ACC112 (cell line): ENCODE data around the gene PEX3.
"Not testable (repeated sequence)": the region's sequence is repeated elsewhere in the genome, so short reads cannot be mapped to it uniquely, and the experiment has no call there.

Experiments
- H2AFZ ChIP-seq: fragments of 200-600 bp; sonication (generic); one replicate; pipeline ENCODE4 v1.6.0; 2017; ENCODE audit warnings: antibody characterized with exemption, low read length; ENCODE audit not compliant: unreplicated experiment
- H3K27ac ChIP-seq: fragments of 200-600 bp; sonication (generic); 2 replicates; pipeline ENCODE4 v1.5.1; 2014; ENCODE audit warnings: low read depth, mild to moderate bottlenecking, antibody characterized with exemption, low read length, moderate library complexity
- H3K27me3 ChIP-seq: fragments of 200-600 bp; sonication (generic); 2 replicates; pipeline ENCODE4 v1.6.1; 2014; ENCODE audit warnings: mild to moderate bottlenecking, antibody characterized with exemption, low read length, moderate library complexity, mixed read lengths; ENCODE audit not compliant: insufficient read depth
- H3K36me3 ChIP-seq: fragments of 200-600 bp; sonication (generic); 2 replicates; pipeline ENCODE4 v1.6.1; 2016; ENCODE audit warnings: mild to moderate bottlenecking, antibody characterized with exemption, low read length, moderate library complexity, mixed read lengths; ENCODE audit not compliant: insufficient read depth
- H3K4me1 ChIP-seq: fragments of 200-600 bp; sonication (generic); one replicate; pipeline ENCODE4 v1.6.1; 2016; ENCODE audit warnings: low read length, mixed read lengths; ENCODE audit not compliant: insufficient read depth, unreplicated experiment, control insufficient read depth
- H3K4me3 ChIP-seq: fragments of 200-600 bp; sonication (generic); 2 replicates; pipeline ENCODE4 v1.5.1; 2014; ENCODE audit warnings: mild to moderate bottlenecking, low read depth, low read length
- H3K79me2 ChIP-seq: fragments of 200-600 bp; sonication (generic); one replicate; pipeline ENCODE4 v1.6.0; 2016; ENCODE audit warnings: low read length; ENCODE audit not compliant: control insufficient read depth, unreplicated experiment, insufficient read depth

Gene PEX3

DNA sequence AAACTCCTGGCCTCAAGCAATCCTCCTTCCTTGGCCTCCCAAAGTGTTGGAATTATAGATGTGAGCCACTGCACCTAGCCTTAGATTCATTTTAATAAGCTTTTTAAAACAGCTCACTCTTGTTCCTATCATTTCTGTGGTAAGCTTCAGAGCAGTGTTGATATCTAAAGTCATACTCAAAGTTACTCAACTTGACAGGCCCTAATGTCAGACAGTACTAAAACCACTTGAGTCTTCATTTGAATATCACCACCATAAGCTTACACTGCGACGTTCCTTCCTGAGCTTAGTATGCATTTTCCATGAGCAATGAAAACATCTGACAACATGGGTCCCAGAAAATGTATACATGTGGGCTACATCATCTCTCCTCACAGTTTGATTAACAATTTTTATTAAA is 54.9 kb downstream of the PEX3 start:
- Histone ChIP-seq H3K27me3 (no peaks in the 10 kb centered on the region), H3K36me3 (peaks cover 29% of the 10 kb centered on the region), H2AFZ (no peak overlapping the region), H3K4me1 (peaks cover 19% of the 10 kb centered on the region), H3K4me3 (no peak overlapping the region), H3K79me2 (peaks cover 30% of the 10 kb centered on the region), H3K27ac (no peak overlapping the region)

DNA sequence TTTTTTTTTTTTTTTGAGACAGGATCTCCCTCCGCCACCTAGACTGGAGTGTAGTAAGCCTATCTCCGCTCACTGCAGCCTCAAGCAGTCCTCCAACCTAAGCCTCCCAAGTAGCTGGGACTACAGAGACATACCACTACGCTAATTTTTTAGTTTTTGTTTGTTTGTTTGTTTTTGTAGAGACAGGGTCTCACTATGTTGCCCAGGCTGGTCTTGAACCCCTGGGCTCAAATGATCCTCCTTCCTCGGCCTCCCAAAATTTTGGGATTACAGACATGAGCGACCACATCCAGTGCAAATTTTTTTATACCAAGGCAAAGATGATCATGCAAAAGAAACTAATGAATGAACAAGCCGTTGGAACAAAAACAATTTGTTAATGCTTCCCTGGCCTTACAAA is 55.6 kb downstream of the PEX3 start:
- Histone ChIP-seq H3K79me2 (peaks cover 37% of the 10 kb centered on the region), H2AFZ (no peak overlapping the region), H3K4me1 (peaks cover 22% of the 10 kb centered on the region), H3K27me3 (no peaks in the 10 kb centered on the region), H3K4me3 (no peak overlapping the region), H3K36me3 (peaks cover 24% of the 10 kb centered on the region), H3K27ac (no peak overlapping the region)

DNA sequence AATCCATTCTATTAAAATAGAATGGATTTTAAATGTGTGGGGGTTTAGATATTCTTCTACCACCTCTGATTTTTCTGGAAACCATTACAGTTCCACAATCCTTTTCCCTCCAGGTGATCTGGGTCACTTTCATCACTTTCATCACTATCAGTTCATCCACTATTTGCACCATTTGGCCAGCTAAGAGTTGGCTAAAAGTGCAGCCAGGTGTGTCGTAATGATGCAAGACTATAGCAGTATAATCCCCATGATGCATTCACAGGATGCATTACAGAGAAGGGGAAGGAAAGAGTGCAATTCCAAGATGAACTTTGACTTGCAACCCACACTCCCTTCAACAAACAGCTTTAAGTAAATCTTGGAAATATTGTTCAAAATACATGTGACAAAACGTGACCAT is 56.0 kb downstream of the PEX3 start:
- Histone ChIP-seq H2AFZ (no peak overlapping the region), H3K36me3 (peaks cover 20% of the 10 kb centered on the region), H3K27ac (no peak overlapping the region), H3K27me3 (no peaks in the 10 kb centered on the region), H3K79me2 (peaks cover 39% of the 10 kb centered on the region), H3K4me3 (no peak overlapping the region), H3K4me1 (peaks cover 22% of the 10 kb centered on the region)

DNA sequence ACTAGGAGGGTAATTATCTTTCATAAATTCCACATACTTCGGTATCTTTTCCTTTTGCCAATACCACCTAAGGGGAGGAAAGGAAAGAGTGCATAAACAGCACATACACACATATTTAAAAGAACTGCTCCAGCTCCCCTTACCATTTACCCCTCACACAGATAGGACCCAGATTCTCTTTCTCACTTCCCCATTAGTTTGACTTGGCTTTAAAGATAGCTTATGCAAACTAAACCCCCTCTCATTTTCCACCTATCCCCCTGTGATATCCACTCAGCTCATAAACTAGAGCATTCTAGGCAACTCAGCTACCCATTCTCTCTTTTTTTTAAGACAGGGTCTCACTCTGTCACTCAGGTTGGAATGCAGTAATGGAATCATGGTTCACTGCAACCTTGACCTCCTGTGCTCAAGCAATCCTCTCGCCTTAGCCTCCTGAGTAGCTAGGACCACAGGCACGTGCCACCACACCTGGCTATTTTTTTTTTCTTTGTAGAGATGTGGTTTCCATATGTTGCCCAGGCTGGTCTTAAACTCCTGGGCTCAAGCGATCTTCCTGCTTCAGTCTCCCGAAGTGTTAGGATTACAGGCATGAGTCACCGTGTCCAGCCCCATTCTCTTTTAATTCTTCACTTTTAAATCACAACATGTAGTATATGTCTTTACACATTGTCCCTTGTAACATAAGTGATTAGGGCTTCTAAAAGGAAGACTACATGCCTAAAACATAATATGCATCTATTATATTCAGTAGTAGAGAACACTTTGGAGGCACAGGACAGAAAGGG is 56.9 kb downstream of the PEX3 start:
- Histone ChIP-seq H3K27me3 (no peaks in the 10 kb centered on the region), H3K4me1 (peaks cover 27% of the 10 kb centered on the region), H3K79me2 (peaks cover 39% of the 10 kb centered on the region), H3K36me3 (peaks cover 15% of the 10 kb centered on the region; the same call in 1 of the 2 replicates), H2AFZ (no peak overlapping the region), H3K27ac (no peak overlapping the region), H3K4me3 (no peak overlapping the region)

DNA sequence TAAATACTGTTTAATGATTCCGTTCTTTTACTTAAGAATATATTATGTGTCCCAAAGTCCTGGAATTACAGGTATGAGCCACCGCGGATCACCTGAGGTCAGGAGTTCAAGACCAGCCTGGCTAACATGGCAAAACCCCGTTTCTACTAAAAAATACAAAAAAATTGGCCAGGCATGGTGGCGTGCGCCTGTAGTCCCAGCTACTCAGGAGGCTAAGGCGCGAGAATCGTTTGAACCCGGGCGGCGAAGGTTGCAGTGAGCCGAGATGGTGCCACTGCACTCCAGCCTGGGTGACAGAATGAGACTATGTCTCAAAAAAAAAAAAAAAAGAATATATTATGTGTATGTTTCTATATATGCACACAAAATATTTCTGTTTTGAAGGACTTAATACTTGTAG is 59.7 kb downstream of the PEX3 start:
- not testable (repeated sequence) for H3K27me3 ChIP-seq, H3K36me3 ChIP-seq, H3K27ac ChIP-seq, H2AFZ ChIP-seq
- Histone ChIP-seq H3K4me3 (peak overlapping the region; percentile 89), H3K79me2 (peaks cover 39% of the 10 kb centered on the region), H3K4me1 (peaks cover 27% of the 10 kb centered on the region)

DNA sequence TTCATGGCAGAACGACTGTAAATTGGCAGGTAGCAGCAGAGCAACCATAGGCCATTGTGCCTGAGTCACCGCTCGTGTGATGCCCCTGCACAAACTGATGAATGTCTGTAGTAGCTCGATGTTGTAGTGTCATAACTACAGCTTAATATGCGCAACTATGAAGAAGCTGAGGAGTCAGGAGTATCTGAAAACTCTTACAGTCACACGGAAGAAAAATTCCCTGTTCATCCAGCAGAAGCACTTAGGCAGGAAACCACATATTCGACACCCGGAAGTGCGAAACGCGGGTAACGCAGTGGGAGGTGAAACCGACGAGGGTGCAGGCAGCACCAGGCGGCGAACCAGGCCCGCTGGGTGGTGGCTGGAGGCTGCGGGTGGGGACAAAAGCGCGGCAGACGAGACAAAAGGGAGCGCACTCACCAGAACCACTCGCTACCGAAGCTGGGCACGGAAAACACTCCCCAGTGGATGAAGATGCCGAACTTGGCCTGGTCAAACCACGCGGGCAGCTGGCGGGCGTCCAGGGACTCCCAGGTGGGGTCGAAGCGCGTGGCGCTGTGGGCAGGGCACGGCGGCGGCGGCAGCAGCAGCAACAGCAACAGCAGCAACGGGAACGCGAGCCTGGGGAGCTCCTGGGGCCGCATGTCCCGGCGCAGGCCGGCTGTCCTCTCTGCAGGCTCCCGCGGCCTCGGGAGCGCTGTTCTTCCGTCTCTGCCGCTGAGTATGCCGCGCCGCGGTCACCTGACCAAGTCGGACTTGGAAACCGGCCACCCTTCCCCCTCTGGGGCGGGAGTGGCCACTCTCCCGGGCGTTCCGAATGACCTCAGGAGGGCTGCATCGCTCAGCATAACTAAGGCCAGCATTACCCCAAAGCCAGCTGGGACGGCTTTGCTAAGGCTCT is 60.6 kb downstream of the PEX3 start, which contains the start of gene FUCA2:
Gene FUCA2, minus strand, starts transcription at position 730 of the 901 bp plus-strand sequence. Its CDS starts 86 bp downstream, at position 644.
- 0 out of 2 replicates have a peak, but pooled peaks cover 7% of the 10 kb centered on the region for H3K36me3 ChIP-seq
- peaks cover 27% of the 10 kb centered on the region for H3K4me1 ChIP-seq

DNA sequence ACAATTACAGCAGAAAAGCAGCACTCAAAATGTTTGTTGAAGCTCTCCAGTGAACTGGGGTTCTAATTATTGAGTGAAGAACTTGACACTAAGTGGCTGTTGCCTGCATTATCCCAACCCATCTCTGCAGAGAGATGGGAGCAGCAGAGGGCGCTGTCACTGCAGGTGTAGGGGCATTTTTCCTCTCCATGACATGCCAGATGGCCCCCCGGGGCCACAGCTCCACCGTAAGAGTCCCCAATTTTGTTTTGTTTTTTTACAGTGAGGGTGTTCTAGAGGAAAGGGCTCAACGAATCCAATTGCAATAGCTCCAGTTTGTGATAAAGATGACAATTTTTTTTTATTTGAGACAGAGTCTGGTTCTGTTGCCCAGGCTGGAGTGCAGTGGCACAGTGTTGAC is 62.8 kb downstream of the PEX3 start:
- peaks cover 22% of the 10 kb centered on the region for H3K4me1 ChIP-seq
- H3K36me3 ChIP-seq, result no peaks in the 10 kb centered on the region

More for the DNA sequence above, 60.6 kb downstream of the PEX3 start, which contains the start of gene FUCA2:
- Histone ChIP-seq H3K27me3 (no peaks in the 10 kb centered on the region), H3K27ac (peak within 1 kb of the TSS; percentile 60), H2AFZ (peak within 1 kb of the TSS; percentile 95), H3K4me3 (peak within 1 kb of the TSS; percentile 89), H3K79me2 (peaks cover 39% of the 10 kb centered on the region)

DNA sequence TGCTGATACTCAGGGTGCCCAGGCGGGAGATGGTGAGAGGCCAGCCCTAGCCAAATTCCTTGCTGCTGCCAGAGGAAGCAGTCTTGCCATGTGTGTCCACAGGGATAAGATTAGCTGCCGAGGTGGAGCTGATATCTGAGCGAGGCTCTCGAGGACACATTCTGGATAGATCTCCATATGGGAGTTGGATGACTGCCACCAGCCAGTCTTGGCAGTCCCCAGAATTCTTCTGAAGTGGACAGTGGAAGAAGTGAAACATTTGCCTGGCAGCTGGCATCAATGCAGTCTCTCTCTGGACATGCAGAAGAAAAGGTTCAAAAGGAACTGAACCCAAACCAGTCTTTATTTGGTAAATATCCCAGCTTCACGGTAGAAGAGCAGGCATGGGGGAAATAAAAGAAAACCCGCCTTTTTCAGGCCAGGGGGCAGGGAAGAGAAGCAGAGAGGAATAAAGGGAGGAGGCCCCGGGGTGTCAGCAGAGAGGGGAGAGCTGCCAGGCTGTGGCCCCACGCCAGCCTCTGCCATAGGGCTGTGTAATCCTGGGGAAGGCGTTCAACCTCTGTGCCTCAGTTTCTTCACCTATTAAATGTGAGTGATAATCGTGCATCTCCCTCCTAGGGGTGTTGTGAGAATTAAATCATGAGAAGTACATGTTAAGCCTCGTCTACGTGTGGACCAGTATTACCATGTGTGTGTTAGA is 64.6 kb downstream of the PEX3 start:
- H3K27me3 ChIP-seq, result no peaks in the 10 kb centered on the region
- H3K27ac ChIP-seq, result no peak overlapping the region
- H2AFZ ChIP-seq, result no peak overlapping the region
- H3K4me3 ChIP-seq, result no peak overlapping the region
- H3K36me3 ChIP-seq, result no peaks in the 10 kb centered on the region
- peaks cover 8% of the 10 kb centered on the region for H3K4me1 ChIP-seq
- peaks cover 12% of the 10 kb centered on the region for H3K79me2 ChIP-seq

More for the DNA sequence above, 62.8 kb downstream of the PEX3 start:
- H3K27me3 ChIP-seq, result no peaks in the 10 kb centered on the region
- no peak overlapping the region for H3K27ac ChIP-seq
- peaks cover 27% of the 10 kb centered on the region for H3K79me2 ChIP-seq
- H2AFZ ChIP-seq, result no peak overlapping the region
- no peak overlapping the region for H3K4me3 ChIP-seq

DNA sequence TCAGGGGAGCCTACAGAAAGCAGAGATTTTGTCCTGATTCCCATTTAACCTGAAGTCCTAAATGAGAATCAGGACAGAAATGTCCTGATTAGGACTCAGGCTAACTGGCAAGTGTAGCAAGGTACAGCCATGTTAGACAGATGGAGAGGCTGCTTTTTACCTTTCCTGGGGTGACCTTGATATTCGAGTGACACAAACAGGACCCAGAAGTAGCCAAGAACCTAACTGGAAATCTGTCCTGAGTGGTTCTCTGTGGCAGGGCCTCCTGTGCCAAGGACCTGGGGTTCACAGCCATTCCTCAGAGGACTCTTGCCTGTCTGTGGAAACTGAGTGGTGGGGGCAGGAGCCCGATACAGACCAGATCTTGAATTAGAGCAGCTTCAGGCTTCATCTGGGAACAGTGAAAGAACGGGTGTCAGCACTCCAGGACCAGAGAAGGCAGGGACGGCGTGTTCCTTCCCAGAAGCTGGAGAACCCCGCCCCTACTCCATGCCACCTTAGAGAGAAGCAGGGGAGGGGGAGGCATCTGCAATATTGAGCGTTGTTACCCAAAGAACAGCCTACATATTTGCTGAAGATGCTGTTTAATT is 65.3 kb downstream of the PEX3 start:
- Histone ChIP-seq H3K4me1 (peaks cover 5% of the 10 kb centered on the region), H3K27me3 (no peaks in the 10 kb centered on the region), H3K36me3 (no peaks in the 10 kb centered on the region), H3K4me3 (no peak overlapping the region), H3K27ac (no peak overlapping the region), H2AFZ (no peak overlapping the region), H3K79me2 (peaks cover 5% of the 10 kb centered on the region)
